ENCODE measurements around the gene LDB2.

LDB2 gene

GRCh38 chr4:16750882-16751642, 147.4 kb downstream of the LDB2 start:
- DNase-seq (ENCODE audit: low read depth): no peak
- no peak overlapping the region for H3K4me3 ChIP-seq (ENCODE audit: low read depth, low read length)
- TF ChIP-seq CTCF (IDR thresholded peaks at IDR 0.05; ENCODE audit: low read depth, low read length): no peak

GRCh38 chr4:16750216-16750615, 148.2 kb downstream of the LDB2 start:
- no peak overlapping the region for H3K4me3 ChIP-seq (ENCODE audit: low read depth, low read length)
- DNase-seq (ENCODE audit: low read depth): no peak
- TF ChIP-seq MAX (IDR thresholded peaks at IDR 0.05; ENCODE audit: low read depth, low read length) (no peak), CTCF (IDR thresholded peaks at IDR 0.05; ENCODE audit: low read depth, low read length) (no peak), MYC (IDR thresholded peaks at IDR 0.05; ENCODE audit: low read depth, low read length) (no peak), POLR2A (IDR thresholded peaks at IDR 0.05; ENCODE audit: extremely low read depth, insufficient read length) (no peak)

GRCh38 chr4:16745887-16746286, 152.6 kb downstream of the LDB2 start:
- TF ChIP-seq CTCF (IDR thresholded peaks at IDR 0.05; ENCODE audit: low read depth, low read length) (no peak), MYC (IDR thresholded peaks at IDR 0.05; ENCODE audit: low read depth, low read length) (no peak), MAX (IDR thresholded peaks at IDR 0.05; ENCODE audit: low read depth, low read length) (no peak), POLR2A (IDR thresholded peaks at IDR 0.05; ENCODE audit: extremely low read depth, insufficient read length) (no peak)
- DNase-seq (ENCODE audit: low read depth): no peak
- H3K4me3 ChIP-seq (ENCODE audit: low read depth, low read length): no peak overlapping the region

- TF ChIP-seq MAX (IDR thresholded peaks at IDR 0.05; ENCODE audit: low read depth, low read length) (no peak), CTCF (IDR thresholded peaks at IDR 0.05; ENCODE audit: low read depth, low read length) (no peak), MYC (IDR thresholded peaks at IDR 0.05; ENCODE audit: low read depth, low read length) (no peak), POLR2A (IDR thresholded peaks at IDR 0.05; ENCODE audit: extremely low read depth, insufficient read length) (no peak)
- H3K4me3 ChIP-seq (ENCODE audit: low read depth, low read length): no peak overlapping the region
- no peak for DNase-seq (ENCODE audit: low read depth)
These were observed 153.3 kb downstream of the LDB2 start for GRCh38 chr4:16745009-16745635.

GRCh38 chr4:16741287-16741686, 157.2 kb downstream of the LDB2 start:
- no peak overlapping the region for H3K4me3 ChIP-seq (ENCODE audit: low read depth, low read length)
- TF ChIP-seq MYC (IDR thresholded peaks at IDR 0.05; ENCODE audit: low read depth, low read length) (no peak), POLR2A (IDR thresholded peaks at IDR 0.05; ENCODE audit: extremely low read depth, insufficient read length) (no peak), MAX (IDR thresholded peaks at IDR 0.05; ENCODE audit: low read depth, low read length) (no peak), CTCF (IDR thresholded peaks at IDR 0.05; ENCODE audit: low read depth, low read length) (no peak)
- DNase-seq (ENCODE audit: low read depth): no peak
